ENCODE data around the gene FXYD6.

FXYD6 gene

GRCh38 chr11:117832511-117832910, 43.9 kb downstream of the FXYD6 start:
- no peak for DNase-seq
- Histone ChIP-seq H3K4me1 (ENCODE audit: low read length) (no peaks in the 10 kb centered on the region), H3F3A (ENCODE audit: insufficient read depth, low read length) (no peaks in the 10 kb centered on the region), H3K27me3 (replicated peaks; ENCODE audit: insufficient read depth, low read length) (peaks cover 33% of the 10 kb centered on the region), H3K36me3 (replicated peaks; ENCODE audit: insufficient read depth, low read length) (no peaks in the 10 kb centered on the region), H3K9me2 (replicated peaks; ENCODE audit: insufficient read depth, low read length) (no peaks in the 10 kb centered on the region), H3K4me2 (ENCODE audit: low read depth, low read length) (no peak overlapping the region), H4K20me1 (ENCODE audit: insufficient read depth, low read length) (no peaks in the 10 kb centered on the region), H3K9ac (ENCODE audit: low read length) (no peak overlapping the region), H2AFZ (ENCODE audit: low read length) (no peak overlapping the region), H3K79me2 (ENCODE audit: low read length) (no peaks in the 10 kb centered on the region), H3K4me3 (ENCODE audit: low read length) (no peak overlapping the region), H3K9me3 (replicated peaks; ENCODE audit: insufficient read depth, low read length) (no peaks in the 10 kb centered on the region), H3K27ac (ENCODE audit: low read length) (no peak overlapping the region)
- TF ChIP-seq CTCF (IDR thresholded peaks at IDR 0.05; ENCODE audit: low read length) (no peak), EZH2phosphoT487 (IDR thresholded peaks at IDR 0.05; ENCODE audit: low read length) (no peak), EZH2 (optimal IDR thresholded peaks at IDR 0.05; ENCODE audit: low read depth, low read length) (no peak)

DNA sequence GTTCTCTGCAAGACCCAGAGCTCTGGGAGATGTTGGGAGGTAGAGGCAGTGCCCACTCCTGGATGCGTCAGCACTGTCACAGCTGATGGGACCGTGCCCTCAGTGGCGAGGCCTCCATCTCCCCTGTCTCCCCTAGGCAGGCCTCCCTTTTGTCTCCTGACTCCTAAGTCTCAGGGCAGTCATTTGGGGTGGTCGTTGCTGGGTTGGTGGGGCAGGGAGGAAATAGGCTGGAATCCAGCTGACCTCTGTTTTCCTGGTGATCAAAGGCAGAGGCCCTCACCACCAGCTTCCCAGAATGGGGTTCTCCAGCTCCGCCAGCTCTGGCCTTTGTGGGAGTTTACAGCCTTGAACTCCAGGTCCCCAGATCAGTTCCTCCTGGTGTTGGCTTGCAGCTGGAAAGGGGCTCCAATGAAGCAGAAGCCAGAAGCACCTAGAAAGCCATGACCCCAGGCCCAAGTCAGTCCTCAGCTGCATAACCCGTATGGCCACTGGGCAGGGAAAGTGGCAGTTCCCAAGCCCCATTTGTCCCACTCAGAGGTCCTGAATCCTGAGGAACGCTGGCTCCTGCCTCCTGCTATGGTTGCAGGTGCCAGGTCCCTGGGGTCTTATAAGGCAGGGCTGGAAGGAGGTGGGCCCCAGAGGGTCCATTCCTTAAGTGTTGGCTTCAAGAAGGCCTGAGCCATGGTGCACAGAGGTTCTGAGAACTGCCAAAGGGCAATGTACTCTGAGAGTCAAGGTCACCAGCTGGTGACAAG, 44.6 kb downstream of the FXYD6 start:
- peaks cover 30% of the 10 kb centered on the region for H3K27me3 ChIP-seq (replicated peaks; ENCODE audit: insufficient read depth, low read length)
- H3K9me3 ChIP-seq (replicated peaks; ENCODE audit: insufficient read depth, low read length), result no peaks in the 10 kb centered on the region
- no peaks in the 10 kb centered on the region for H3K79me2 ChIP-seq (ENCODE audit: low read length)
- H3K4me2 ChIP-seq (ENCODE audit: low read depth, low read length), result no peak overlapping the region
- no peak overlapping the region for H2AFZ ChIP-seq (ENCODE audit: low read length)
- no peaks in the 10 kb centered on the region for H3K4me1 ChIP-seq (ENCODE audit: low read length)
- H3K4me3 ChIP-seq (ENCODE audit: low read length), result no peak overlapping the region
- DNase-seq, result no peak
- TF ChIP-seq EZH2phosphoT487 (IDR thresholded peaks at IDR 0.05; ENCODE audit: low read length) (no peak), EZH2 (optimal IDR thresholded peaks at IDR 0.05; ENCODE audit: low read depth, low read length) (no peak), CTCF (IDR thresholded peaks at IDR 0.05; ENCODE audit: low read length) (no peak)
- H4K20me1 ChIP-seq (ENCODE audit: insufficient read depth, low read length), result no peaks in the 10 kb centered on the region
- no peak overlapping the region for H3K27ac ChIP-seq (ENCODE audit: low read length)
- H3F3A ChIP-seq (ENCODE audit: insufficient read depth, low read length), result no peaks in the 10 kb centered on the region
- no peaks in the 10 kb centered on the region for H3K36me3 ChIP-seq (replicated peaks; ENCODE audit: insufficient read depth, low read length)
- H3K9me2 ChIP-seq (replicated peaks; ENCODE audit: insufficient read depth, low read length), result no peaks in the 10 kb centered on the region
- no peak overlapping the region for H3K9ac ChIP-seq (ENCODE audit: low read length)

GRCh38 chr11:117830674-117831351, 45.6 kb downstream of the FXYD6 start:
- no peak for TF ChIP-seq EZH2phosphoT487 (IDR thresholded peaks at IDR 0.05; ENCODE audit: low read length)
- TF ChIP-seq CTCF (IDR thresholded peaks at IDR 0.05; ENCODE audit: low read length), result no peak
- TF ChIP-seq EZH2 (optimal IDR thresholded peaks at IDR 0.05; ENCODE audit: low read depth, low read length), result no peak
- Histone ChIP-seq H3K4me1 (ENCODE audit: low read length) (no peaks in the 10 kb centered on the region), H3K79me2 (ENCODE audit: low read length) (no peaks in the 10 kb centered on the region), H3K4me3 (ENCODE audit: low read length) (no peak overlapping the region), H2AFZ (ENCODE audit: low read length) (no peak overlapping the region), H3K4me2 (ENCODE audit: low read depth, low read length) (no peak overlapping the region), H3K27me3 (replicated peaks; ENCODE audit: insufficient read depth, low read length) (peaks cover 31% of the 10 kb centered on the region), H3K36me3 (replicated peaks; ENCODE audit: insufficient read depth, low read length) (no peaks in the 10 kb centered on the region), H3K9me2 (replicated peaks; ENCODE audit: insufficient read depth, low read length) (no peaks in the 10 kb centered on the region), H3K9me3 (replicated peaks; ENCODE audit: insufficient read depth, low read length) (no peaks in the 10 kb centered on the region), H3K27ac (ENCODE audit: low read length) (no peak overlapping the region), H4K20me1 (ENCODE audit: insufficient read depth, low read length) (no peaks in the 10 kb centered on the region), H3F3A (ENCODE audit: insufficient read depth, low read length) (no peaks in the 10 kb centered on the region), H3K9ac (ENCODE audit: low read length) (no peak overlapping the region)
- no peak for DNase-seq
